ENCODE measurements around the gene MORN1.

DNA sequence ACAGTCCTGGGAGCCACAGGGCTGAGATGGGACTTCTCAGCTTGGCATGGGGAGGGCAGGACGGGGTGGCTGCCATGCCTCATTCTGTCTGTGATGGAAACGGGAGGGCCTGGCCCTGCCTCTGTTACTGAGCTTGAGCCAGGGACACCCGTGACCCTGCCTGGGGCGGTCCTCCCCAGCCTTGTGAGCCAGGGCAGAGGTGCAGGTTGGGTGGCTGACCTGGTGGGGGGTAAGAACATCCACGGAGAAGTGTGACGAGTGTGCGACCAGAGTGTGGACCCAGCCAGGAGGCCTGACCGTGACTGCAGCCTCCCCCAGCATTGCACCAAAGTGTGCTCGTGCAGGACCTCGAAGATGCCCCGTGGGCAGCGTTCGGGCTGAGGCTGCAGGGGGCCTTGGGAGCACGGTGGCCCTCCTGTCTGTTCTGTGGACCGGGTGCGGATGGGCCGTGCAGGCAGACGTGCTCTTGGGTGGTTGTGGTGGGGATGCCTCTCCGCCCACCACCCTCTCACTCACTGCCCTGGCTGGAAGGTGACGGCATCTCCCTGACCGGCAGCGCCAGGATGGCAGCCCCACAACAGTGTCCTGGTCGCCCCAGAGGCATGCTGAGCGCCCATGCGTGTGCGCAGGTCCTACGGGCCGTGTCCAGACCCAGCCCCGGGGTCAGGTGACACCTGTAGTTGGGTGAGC lies 117.8 kb downstream of the MORN1 start:
- TF ChIP-seq FOSL1 (IDR thresholded peaks at IDR 0.05; ENCODE audit: insufficient read depth, low read depth, low read length) (no peak), NRF1 (IDR thresholded peaks at IDR 0.05; ENCODE audit: low read depth, low read length) (no peak), BACH1 (IDR thresholded peaks at IDR 0.05; ENCODE audit: low read length) (no peak), CTCF (IDR thresholded peaks at IDR 0.05; ENCODE audit: control extremely low read depth in 1 of 3, insufficient read depth in 1 of 3, low read depth in 1 of 3, low read length in 3 of 3) (no peak), EZH2 (IDR thresholded peaks at IDR 0.05; ENCODE audit: low read depth, low read length, severe bottlenecking) (no peak), HDAC2 (IDR thresholded peaks at IDR 0.05; ENCODE audit: borderline replicate concordance in 1 of 2, low read depth in 2 of 2, low read length in 2 of 2) (no peak), SP1 (IDR thresholded peaks at IDR 0.05; ENCODE audit: low read depth, low read length) (no peak), POLR2AphosphoS5 (IDR thresholded peaks at IDR 0.05; ENCODE audit: low read depth, low read length) (no peak)
- TF ChIP-seq, protein P1, sequence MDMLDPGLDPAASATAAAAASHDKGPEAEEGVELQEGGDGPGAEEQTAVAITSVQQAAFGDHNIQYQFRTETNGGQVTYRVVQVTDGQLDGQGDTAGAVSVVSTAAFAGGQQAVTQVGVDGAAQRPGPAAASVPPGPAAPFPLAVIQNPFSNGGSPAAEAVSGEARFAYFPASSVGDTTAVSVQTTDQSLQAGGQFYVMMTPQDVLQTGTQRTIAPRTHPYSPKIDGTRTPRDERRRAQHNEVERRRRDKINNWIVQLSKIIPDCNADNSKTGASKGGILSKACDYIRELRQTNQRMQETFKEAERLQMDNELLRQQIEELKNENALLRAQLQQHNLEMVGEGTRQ (IDR thresholded peaks at IDR 0.05; ENCODE audit: low read length) = no peak

Measured in H1 (cell line).